Caco-2 (cell line): ENCODE data around the gene ASAP2. TPM values are rescaled to one million over a fixed set of nuclear protein-coding genes. Genes with fewer than 3 reads are reported as not detected.

ENCODE experiments used
- BruUV-seq: library from RNA; stranded (reverse); fragments of 400-500 nt; replicated peaks from 2 replicates; lab custom pipeline; 2021; lab: Mats Ljungman, UMichigan
- CTCF ChIA-PET: fragments of 300-600 bp; sonication (Branson Sonifier 250); formaldehyde crosslinking; loops from one replicate; lab custom pipeline; 2022; ENCODE audit warnings: antibody characterized with exemption; lab: Charles Lee
- POLR2A ChIA-PET: fragments of 300-600 bp; sonication (Branson Sonifier 250); formaldehyde crosslinking; loops from one replicate; lab custom pipeline; 2022; ENCODE audit warnings: antibody characterized with exemption; lab: Charles Lee
- DNase-seq, 2 experiments: peaks; one replicate each; pipeline versions ENCODE4 v3.0.0 to v3.0.0-alpha.2; 2020 to 2022
- H3K27me3 ChIP-seq: replicated peaks from 2 replicates; pipeline ENCODE4 v1.6.0; 2011; ENCODE audit warnings: low read length; ENCODE audit not compliant: control insufficient read depth, insufficient read depth
- H3K36me3 ChIP-seq: 2 replicates; pipeline ENCODE4 v1.5.1; 2011; ENCODE audit warnings: low read length; ENCODE audit not compliant: control insufficient read depth, insufficient read depth
- H3K4me1 ChIP-seq: fragments of 250-450 bp; sonication (Bioruptor Pico); 2 replicates; pipeline ENCODE4 v1.5.1; 2020; ENCODE audit warnings: mild to moderate bottlenecking
- H3K4me3 ChIP-seq: 2 replicates; pipeline ENCODE4 v1.5.1; 2011; ENCODE audit warnings: low read depth, mild to moderate bottlenecking, control low read depth, low read length
- H3K9me3 ChIP-seq: fragments of 250-450 bp; sonication (Bioruptor Pico); 2 replicates; pipeline ENCODE4 v1.5.1; 2020; ENCODE audit warnings: mild to moderate bottlenecking, moderate library complexity
- H3K27ac Mint-ChIP-seq: one replicate; pipeline ENCODE4 v1.8.0; 2022; ENCODE audit warnings: mixed read lengths; ENCODE audit not compliant: unreplicated experiment
- H3K27me3 Mint-ChIP-seq: one replicate; pipeline ENCODE4 v1.8.0; 2022; ENCODE audit warnings: mixed read lengths; ENCODE audit not compliant: insufficient read depth, unreplicated experiment
- H3K36me3 Mint-ChIP-seq: one replicate; pipeline ENCODE4 v1.8.0; 2022; ENCODE audit warnings: mild to moderate bottlenecking, mixed read lengths; ENCODE audit not compliant: insufficient read depth, unreplicated experiment
- H3K4me1 Mint-ChIP-seq: one replicate; pipeline ENCODE4 v1.8.0; 2022; ENCODE audit warnings: low read depth, mixed read lengths; ENCODE audit not compliant: unreplicated experiment
- H3K4me3 Mint-ChIP-seq: one replicate; pipeline ENCODE4 v1.8.0; 2022; ENCODE audit warnings: mild to moderate bottlenecking, moderate library complexity, mixed read lengths; ENCODE audit not compliant: unreplicated experiment
- H3K9me3 Mint-ChIP-seq: one replicate; pipeline ENCODE4 v1.8.0; 2022; ENCODE audit warnings: mixed read lengths; ENCODE audit not compliant: unreplicated experiment
- CTCF ChIP-seq, 2 experiments: fragments of 200-600 bp in 1 of 2; IDR thresholded peaks; 1 replicate in 1 of 2; 2 replicates in 1 of 2; pipeline versions ENCODE4 v1.5.1 to v1.8.0; 2011 to 2022; ENCODE audit warnings: antibody characterized with exemption in 1 of 2, control low read depth in 1 of 2, inconsistent platforms in 1 of 2, low read depth in 1 of 2, low read length in 1 of 2, mild to moderate bottlenecking in 1 of 2, moderate library complexity in 1 of 2; ENCODE audit not compliant: insufficient read depth in 1 of 2, severe bottlenecking in 1 of 2, unreplicated experiment in 1 of 2
- intact Hi-C: fragments of 100-400 bp; cut with micrococcal nuclease; formaldehyde crosslinking; loops from one replicate; pipeline ENCODE4 v1.10.0; 2022; ENCODE audit not compliant: unreplicated experiment
- total RNA-seq: library from RNA; stranded (reverse); gene quantifications from 2 replicates; pipeline ENCODE4 v1.2.3, GENCODE V29; 2022

The ASAP2 gene
- total RNA-seq, 1 experiment from 2014 or later: 25.6 TPM

- Histone ChIP-seq H3K4me1 (no peaks in the 10 kb centered on the region), H3K36me3 (peaks cover 3% of the 10 kb centered on the region; the same call in 1 of the 2 replicates), H3K4me3 (no peak overlapping the region), H3K9me3 (no peaks in the 10 kb centered on the region), H3K27me3 (no peaks in the 10 kb centered on the region)
- DNase-seq: no peak
- no peaks in the 10 kb centered on the region for H3K9me3 Mint-ChIP-seq
- peaks cover 8% of the 10 kb centered on the region for H3K4me1 Mint-ChIP-seq
- H3K27ac Mint-ChIP-seq: no peak overlapping the region
- intact Hi-C loops: no loop called here
- no peak for TF ChIP-seq CTCF (IDR thresholded peaks at IDR 0.05; ENCODE audit: insufficient read depth in 1 of 2, low read depth in 1 of 2, low read length in 1 of 2, severe bottlenecking in 1 of 2, unreplicated experiment in 1 of 2)
- peaks cover 29% of the 10 kb centered on the region for H3K36me3 Mint-ChIP-seq
- ChIA-PET POLR2A (no interaction called here), CTCF (no interaction called here)
- no peaks in the 10 kb centered on the region for H3K27me3 Mint-ChIP-seq
- no peak overlapping the region for H3K4me3 Mint-ChIP-seq
- no TSS peak for BruUV-seq
Measured at GRCh38 chr2:9337901-9338300, 131.3 kb downstream of the ASAP2 start.

GRCh38 chr2:9341337-9341887 lies 134.8 kb downstream of the ASAP2 start:
- Mint-ChIP-seq H3K9me3 (no peaks in the 10 kb centered on the region), H3K4me3 (no peak overlapping the region), H3K4me1 (no peaks in the 10 kb centered on the region), H3K27ac (no peak overlapping the region), H3K27me3 (no peaks in the 10 kb centered on the region), H3K36me3 (peaks cover 15% of the 10 kb centered on the region)
- intact Hi-C loops: no loop called here
- H3K4me1 ChIP-seq: no peaks in the 10 kb centered on the region
- ChIA-PET CTCF (no interaction called here), POLR2A (no interaction called here)
- no peaks in the 10 kb centered on the region for H3K27me3 ChIP-seq
- BruUV-seq: no TSS peak
- DNase-seq: no peak
- peaks cover 2% of the 10 kb centered on the region; the same call in 1 of the 2 replicates for H3K36me3 ChIP-seq
- H3K9me3 ChIP-seq: no peaks in the 10 kb centered on the region
- H3K4me3 ChIP-seq: no peak overlapping the region
- no peak for TF ChIP-seq CTCF (IDR thresholded peaks at IDR 0.05; ENCODE audit: insufficient read depth in 1 of 2, low read depth in 1 of 2, low read length in 1 of 2, severe bottlenecking in 1 of 2, unreplicated experiment in 1 of 2)

GRCh38 chr2:9342659-9343058 lies 136.0 kb downstream of the ASAP2 start:
- Mint-ChIP-seq H3K4me3 (no peak overlapping the region), H3K27me3 (no peaks in the 10 kb centered on the region), H3K9me3 (no peaks in the 10 kb centered on the region), H3K27ac (no peak overlapping the region), H3K4me1 (no peaks in the 10 kb centered on the region), H3K36me3 (peaks cover 10% of the 10 kb centered on the region)
- TF ChIP-seq CTCF (IDR thresholded peaks at IDR 0.05; ENCODE audit: insufficient read depth in 1 of 2, low read depth in 1 of 2, low read length in 1 of 2, severe bottlenecking in 1 of 2, unreplicated experiment in 1 of 2): no peak
- H3K27me3 ChIP-seq: no peaks in the 10 kb centered on the region
- intact Hi-C loops: no loop called here
- peaks cover 2% of the 10 kb centered on the region; the same call in 1 of the 2 replicates for H3K36me3 ChIP-seq
- ChIA-PET CTCF (no interaction called here), POLR2A (no interaction called here)
- no TSS peak for BruUV-seq
- no peaks in the 10 kb centered on the region for H3K4me1 ChIP-seq
- H3K4me3 ChIP-seq: no peak overlapping the region
- H3K9me3 ChIP-seq: no peaks in the 10 kb centered on the region
- no peak for DNase-seq
